COLO829 (cell line): ENCODE data around the gene FRMD4A.
A peak's percentile ranks its signal among the peaks of the same experiment; 100 is the strongest.

ENCODE experiments used
- DNase-seq: peaks from one replicate; pipeline ENCODE4 v3.0.0; 2012; ENCODE audit warnings: low spot score

The FRMD4A gene

GRCh38 chr10:13672548-13672947 is 658.2 kb downstream of the FRMD4A start:
- no peak for DNase-seq

GRCh38 chr10:13671904-13672303 is 658.8 kb downstream of the FRMD4A start:
- no peak for DNase-seq

- DNase-seq, result no peak
These were observed 660.4 kb downstream of the FRMD4A start for GRCh38 chr10:13670311-13670710.

- no peak for DNase-seq
These were observed 660.8 kb downstream of the FRMD4A start for GRCh38 chr10:13669901-13670300.

GRCh38 chr10:13669182-13669855 is 661.4 kb downstream of the FRMD4A start:
- DNase-seq, result no peak

DNA sequence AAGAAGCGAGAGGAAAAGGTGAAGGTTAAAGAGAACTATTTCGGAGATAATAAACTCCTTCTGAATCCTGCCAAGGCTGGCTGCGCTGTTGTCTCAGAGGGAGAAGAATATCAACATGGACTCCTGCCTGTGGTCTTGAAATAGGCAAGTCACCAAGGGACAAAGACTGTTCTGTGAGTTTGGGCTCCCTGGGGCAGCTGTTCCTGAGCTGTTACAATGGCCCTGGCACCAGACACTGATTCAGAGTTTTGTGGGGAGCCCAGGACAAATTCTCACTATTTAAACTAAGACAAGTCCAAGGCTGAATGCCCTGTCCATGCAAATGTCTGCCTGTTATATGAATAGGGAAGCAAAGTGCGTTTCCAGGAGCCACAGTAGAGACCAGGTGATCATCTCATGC is 662.6 kb downstream of the FRMD4A start:
- no peak for DNase-seq

- no peak for DNase-seq
These were observed 665.0 kb downstream of the FRMD4A start for GRCh38 chr10:13665516-13666262.

DNA sequence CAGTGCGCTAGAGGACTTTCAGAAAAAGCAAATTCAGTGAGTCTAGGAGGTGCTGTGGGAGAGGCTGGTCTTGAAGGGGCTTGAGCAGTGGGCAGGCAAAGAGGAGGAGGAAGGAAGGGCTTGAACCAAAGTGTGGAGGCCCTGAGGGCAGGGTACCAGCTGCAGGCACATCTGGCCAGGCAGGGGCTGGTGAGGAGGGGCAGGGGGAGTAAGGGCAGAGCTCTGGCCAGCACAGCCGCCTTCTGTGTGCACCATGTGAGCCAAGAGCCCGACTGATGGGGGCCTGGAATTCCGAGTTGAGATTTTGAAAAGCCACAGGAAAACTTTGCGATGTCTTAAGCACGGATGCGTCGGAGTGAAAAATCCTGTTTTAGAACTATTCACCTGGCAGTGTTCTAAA is 669.5 kb downstream of the FRMD4A start:
- DNase-seq, result no peak

GRCh38 chr10:13660551-13660920 is 670.2 kb downstream of the FRMD4A start:
- DNase-seq, result no peak

DNA sequence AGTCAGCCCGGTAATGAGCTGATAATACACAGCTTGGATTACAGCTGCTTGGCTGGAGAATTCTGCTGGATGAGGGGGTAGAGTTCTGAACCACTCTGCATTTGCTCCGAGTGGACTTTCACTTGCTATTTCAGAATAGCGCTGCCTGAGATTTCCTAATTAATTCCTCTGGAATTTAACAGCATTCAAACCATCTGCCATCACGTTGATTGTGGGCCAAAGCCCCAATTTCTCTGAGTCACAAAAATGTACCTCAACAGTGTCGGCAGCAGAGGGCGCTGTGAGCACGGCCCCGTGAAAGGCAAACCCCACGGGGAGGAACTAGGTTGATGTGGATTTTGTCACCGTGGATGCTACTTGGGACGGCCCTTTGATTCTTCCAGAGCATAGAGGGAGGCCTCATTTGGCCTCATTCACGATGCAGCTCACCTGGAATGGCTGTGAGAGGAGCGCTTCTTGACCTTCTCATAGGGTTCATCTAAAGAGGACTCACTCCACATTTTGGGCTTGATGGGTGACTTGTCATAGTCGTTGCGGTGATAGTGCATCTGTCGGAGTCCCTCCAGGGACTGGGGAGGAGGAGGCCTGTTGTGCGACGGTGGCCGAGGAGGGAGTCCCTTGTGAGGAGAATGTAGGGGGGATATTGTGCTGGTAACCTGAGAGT is 670.7 kb downstream of the FRMD4A start:
- DNase-seq, result peak; percentile 37

DNA sequence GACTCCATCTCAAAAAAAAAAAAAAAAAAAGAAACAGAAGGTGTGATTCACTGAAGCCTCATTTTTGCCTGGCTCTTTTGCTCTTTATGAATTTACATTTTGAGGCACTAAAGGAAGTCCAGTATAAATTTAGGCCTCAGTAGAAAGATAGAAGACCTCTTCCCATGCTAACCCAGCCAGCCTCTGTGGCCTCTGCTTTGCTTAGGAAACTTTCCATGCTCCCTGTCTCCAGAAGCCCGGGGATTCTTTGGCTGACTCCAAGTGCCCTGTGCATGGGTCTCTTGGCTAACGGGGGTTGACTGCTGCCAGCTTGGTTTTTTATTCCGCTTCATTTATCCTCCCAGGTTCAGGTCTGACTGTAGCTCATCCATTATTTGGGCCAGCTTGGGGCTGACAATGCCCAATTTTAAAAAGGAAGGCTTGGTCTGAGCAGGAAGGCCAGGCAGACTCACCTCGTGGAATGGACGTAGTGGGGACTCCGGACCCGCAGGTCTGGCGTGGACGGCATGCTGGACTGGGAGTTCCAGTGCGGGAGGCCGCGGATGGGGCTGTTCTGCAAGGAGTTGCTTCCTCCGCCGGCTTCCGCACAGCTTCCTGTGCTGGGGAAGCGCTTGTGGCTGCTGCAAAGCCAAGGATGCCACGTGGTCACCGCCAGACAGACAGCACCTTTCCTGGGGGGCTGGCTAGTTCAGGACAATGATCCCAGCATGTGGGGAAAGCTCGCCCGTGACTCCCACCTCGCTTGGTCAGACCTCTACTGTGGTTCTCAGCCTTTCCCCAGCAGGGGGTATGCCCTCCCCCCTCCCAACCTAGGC is 671.6 kb downstream of the FRMD4A start:
- DNase-seq, result no peak

DNA sequence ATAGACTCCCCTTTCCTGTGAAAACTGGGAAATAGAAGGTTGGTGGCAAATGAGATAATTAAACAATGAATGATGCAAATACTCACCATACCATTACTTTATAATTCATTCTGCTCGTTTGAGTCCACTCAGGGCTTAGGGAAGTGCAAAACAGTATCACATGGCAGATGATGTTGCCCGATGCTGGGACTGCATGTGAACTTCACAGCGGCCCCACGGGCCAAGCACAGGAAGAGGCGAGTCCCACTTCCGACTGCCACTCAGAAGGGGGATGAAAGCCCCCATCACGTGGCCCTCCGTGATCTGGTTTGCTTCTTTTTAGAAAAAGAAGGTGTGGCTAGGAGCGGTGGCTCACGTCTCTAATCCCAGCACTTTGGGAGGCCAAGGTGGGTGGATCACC is 672.5 kb downstream of the FRMD4A start:
- no peak for DNase-seq

- DNase-seq, result no peak
These were observed 673.5 kb downstream of the FRMD4A start for GRCh38 chr10:13657101-13657680.

GRCh38 chr10:13656337-13657100 is 674.2 kb downstream of the FRMD4A start:
- DNase-seq, result no peak

DNA sequence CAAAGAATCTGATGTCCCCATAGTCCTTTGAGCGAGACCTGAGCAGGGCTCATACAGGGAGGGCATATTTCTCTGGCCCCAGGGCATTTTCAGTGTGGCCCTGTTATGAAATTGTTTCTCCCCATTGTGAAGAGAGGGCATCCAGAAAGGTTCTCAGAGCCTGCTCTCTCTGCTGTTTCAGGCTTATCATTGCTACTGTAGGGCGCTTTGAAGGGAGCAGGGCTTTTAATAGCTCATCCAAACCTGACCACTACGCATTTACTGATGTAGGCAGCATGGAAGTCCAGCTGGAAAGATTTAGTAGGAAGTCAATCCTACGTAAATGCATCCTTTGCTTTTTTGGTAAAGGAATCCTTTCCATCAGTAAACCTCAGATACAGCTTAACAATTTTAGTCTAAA is 675.9 kb downstream of the FRMD4A start:
- no peak for DNase-seq

DNA sequence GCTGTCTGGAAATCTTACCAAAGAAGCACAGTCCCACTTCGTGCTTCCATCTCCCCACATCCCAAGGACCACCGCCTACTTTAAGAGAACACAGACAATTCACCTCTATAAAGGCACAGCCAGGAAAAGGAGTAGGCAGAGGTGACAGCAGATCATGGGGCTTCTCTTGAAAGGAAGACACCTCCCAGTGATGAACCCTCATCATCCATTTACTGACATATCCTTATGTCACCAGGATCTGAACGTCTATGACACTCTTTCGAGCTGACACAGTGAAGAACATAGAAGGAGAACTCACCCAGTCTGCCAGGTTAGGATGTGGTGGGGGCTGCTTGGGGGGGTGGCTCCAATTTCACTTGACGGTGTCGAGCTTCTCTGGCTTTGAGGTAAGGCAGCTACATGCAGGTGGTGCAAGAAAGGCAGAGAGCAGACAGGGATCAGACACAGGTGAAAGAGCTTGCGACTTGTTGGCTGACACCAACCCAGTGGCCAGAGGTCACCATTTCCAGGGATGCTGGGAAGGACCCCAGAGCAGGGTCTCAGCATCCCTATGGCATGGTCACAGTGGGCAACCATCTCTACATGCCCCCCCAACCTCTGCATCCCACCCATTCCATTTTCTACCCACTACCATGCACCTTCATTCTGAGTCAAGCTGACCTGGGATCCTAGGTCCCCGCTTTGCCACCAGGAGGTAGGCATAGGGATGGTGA is 676.5 kb downstream of the FRMD4A start:
- DNase-seq, result no peak

GRCh38 chr10:13652860-13653259 is 677.9 kb downstream of the FRMD4A start:
- no peak for DNase-seq

GRCh38 chr10:13651969-13652720 is 678.6 kb downstream of the FRMD4A start:
- DNase-seq, result no peak

- DNase-seq, result no peak
These were observed 679.8 kb downstream of the FRMD4A start for GRCh38 chr10:13650961-13651360.
